Osteoblast (primary cell): ENCODE results near the gene GRID1. TPM values are rescaled to one million over a fixed set of nuclear protein-coding genes. Genes with fewer than 3 reads are reported as not detected.
"Not testable (repeated sequence)": the region's sequence is repeated elsewhere in the genome, so short reads cannot be mapped to it uniquely, and the experiment has no call there.

Experiments
- DNase-seq: peaks from one replicate; pipeline ENCODE4 v3.0.0; 2011; ENCODE audit warnings: low spot score, mixed read lengths; ENCODE audit not compliant: insufficient read length; ENCODE audit errors: missing footprints
- H2AFZ ChIP-seq: 2 replicates; pipeline ENCODE4 v1.6.0; 2011; ENCODE audit warnings: mild to moderate bottlenecking, low read length
- H3K27ac ChIP-seq: 2 replicates; pipeline ENCODE4 v1.5.1; 2011; ENCODE audit warnings: mild to moderate bottlenecking, low read depth, low read length, moderate library complexity
- H3K27me3 ChIP-seq: 2 replicates; pipeline ENCODE4 v1.6.0; 2012; ENCODE audit warnings: mild to moderate bottlenecking, control low read depth, inconsistent platforms, low read length, moderate library complexity; ENCODE audit not compliant: insufficient read depth
- H3K36me3 ChIP-seq: 2 replicates; pipeline ENCODE4 v1.5.1; 2011; ENCODE audit warnings: mild to moderate bottlenecking, low read length, control low read depth, moderate library complexity; ENCODE audit not compliant: insufficient read depth
- H3K4me1 ChIP-seq: 2 replicates; pipeline ENCODE4 v1.5.1; 2011; ENCODE audit warnings: mild to moderate bottlenecking, low read length, control low read depth, moderate library complexity; ENCODE audit not compliant: insufficient read depth
- H3K4me2 ChIP-seq: 2 replicates; pipeline ENCODE4 v1.6.0; 2011; ENCODE audit warnings: mild to moderate bottlenecking, low read length; ENCODE audit not compliant: insufficient read depth
- H3K4me3 ChIP-seq: fragments of 200-600 bp; sonication (generic); 3 replicates; pipeline ENCODE4 v1.5.1; 2012; ENCODE audit warnings: mild to moderate bottlenecking, low read length, inconsistent platforms; ENCODE audit not compliant: insufficient read depth
- H3K79me2 ChIP-seq: 2 replicates; pipeline ENCODE4 v1.6.0; 2012; ENCODE audit warnings: mild to moderate bottlenecking, low read length, control low read depth, inconsistent platforms; ENCODE audit not compliant: insufficient read depth
- H3K9me3 ChIP-seq: 2 replicates; pipeline ENCODE4 v1.5.1; 2011; ENCODE audit warnings: low read depth, low read length, control low read depth
- H4K20me1 ChIP-seq: 2 replicates; pipeline ENCODE4 v1.6.0; 2012; ENCODE audit warnings: mild to moderate bottlenecking, low read length, control low read depth; ENCODE audit not compliant: insufficient read depth
- total RNA-seq: library from RNA; depleted of rRNA; stranded (reverse); fragments of >200 nt; gene quantifications from 2 replicates; pipeline ENCODE4 v1.2.3, GENCODE V29; 2012
- TF ChIP-seq, protein P1 (sequence below): IDR thresholded peaks from 2 replicates; pipeline ENCODE4 v1.5.1; 2011; ENCODE audit warnings: mild to moderate bottlenecking, low read depth, low read length, moderate library complexity; ENCODE audit errors: extremely low read depth

GRID1 gene
- total RNA-seq, 1 donor: not detected

DNA sequence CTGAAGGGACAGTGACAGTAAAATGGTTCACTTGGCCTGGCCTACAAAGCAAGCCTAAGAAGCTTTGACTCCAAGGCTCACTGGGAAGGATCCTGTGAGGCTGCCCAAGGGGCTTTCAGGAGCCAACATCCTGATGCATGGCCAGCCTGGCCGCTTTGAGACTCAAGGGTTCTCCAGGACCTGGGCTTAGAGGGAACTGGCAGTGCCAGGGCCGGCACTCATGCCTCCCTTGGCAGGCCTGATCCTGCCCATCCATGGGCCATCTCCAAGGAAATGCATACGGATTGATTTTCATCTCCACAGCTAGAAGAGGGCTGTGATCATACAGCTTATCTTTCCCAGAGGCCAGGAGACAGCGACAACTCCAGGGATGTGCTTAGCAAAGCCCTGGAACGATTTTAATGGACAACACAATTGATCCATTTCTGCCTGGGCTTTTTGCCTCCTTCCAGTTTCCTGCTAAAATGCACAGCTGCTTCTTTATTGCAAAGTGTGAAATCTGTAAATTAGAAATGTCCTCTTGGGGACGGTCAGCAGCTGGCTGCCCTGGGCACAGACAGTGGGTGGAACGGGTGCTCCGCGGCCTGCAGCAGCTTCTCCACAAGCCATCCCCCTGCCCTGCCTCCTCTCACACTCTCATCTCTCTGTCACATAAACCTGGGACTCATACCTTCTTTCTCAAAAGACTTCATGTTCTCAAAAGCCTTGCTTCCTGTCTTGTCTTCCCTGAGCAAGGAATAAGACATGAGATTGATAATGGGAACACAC, 288.5 kb downstream of the GRID1 start:
- no peak overlapping the region for H3K4me3 ChIP-seq
- no peak overlapping the region for H3K27ac ChIP-seq
- TF ChIP-seq, protein P1, sequence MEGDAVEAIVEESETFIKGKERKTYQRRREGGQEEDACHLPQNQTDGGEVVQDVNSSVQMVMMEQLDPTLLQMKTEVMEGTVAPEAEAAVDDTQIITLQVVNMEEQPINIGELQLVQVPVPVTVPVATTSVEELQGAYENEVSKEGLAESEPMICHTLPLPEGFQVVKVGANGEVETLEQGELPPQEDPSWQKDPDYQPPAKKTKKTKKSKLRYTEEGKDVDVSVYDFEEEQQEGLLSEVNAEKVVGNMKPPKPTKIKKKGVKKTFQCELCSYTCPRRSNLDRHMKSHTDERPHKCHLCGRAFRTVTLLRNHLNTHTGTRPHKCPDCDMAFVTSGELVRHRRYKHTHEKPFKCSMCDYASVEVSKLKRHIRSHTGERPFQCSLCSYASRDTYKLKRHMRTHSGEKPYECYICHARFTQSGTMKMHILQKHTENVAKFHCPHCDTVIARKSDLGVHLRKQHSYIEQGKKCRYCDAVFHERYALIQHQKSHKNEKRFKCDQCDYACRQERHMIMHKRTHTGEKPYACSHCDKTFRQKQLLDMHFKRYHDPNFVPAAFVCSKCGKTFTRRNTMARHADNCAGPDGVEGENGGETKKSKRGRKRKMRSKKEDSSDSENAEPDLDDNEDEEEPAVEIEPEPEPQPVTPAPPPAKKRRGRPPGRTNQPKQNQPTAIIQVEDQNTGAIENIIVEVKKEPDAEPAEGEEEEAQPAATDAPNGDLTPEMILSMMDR: no peak
- H3K79me2 ChIP-seq: no peaks in the 10 kb centered on the region
- no peaks in the 10 kb centered on the region for H3K4me1 ChIP-seq
- peak; percentile 36 for DNase-seq
- no peak overlapping the region for H2AFZ ChIP-seq
- H3K4me2 ChIP-seq: no peak overlapping the region
- H3K27me3 ChIP-seq: no peaks in the 10 kb centered on the region
- no peaks in the 10 kb centered on the region for H3K36me3 ChIP-seq
- no peaks in the 10 kb centered on the region for H3K9me3 ChIP-seq
- no peaks in the 10 kb centered on the region for H4K20me1 ChIP-seq

DNA sequence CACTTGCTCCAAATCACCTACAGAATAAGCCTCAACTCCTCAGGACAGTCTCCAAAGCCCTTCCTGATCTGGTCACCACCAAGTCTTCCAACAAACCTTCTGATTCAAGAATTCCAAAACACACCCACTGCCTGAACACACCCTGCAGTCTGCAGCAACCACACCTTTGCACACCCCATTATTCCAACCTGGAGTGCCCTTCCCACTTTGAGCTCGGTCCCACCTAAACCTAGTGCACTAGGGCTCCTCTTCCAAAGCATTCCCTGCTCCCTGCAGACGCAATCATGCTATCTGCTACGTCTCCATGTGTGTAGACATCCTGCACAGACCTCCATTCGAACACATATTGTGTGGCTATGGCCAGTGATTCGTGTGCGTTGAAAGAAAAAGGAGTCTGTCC, 289.3 kb downstream of the GRID1 start:
- H3K9me3 ChIP-seq: no peaks in the 10 kb centered on the region
- H3K4me1 ChIP-seq: no peaks in the 10 kb centered on the region
- DNase-seq: peak; percentile 10
- H2AFZ ChIP-seq: no peak overlapping the region
- no peak overlapping the region for H3K4me3 ChIP-seq
- H3K4me2 ChIP-seq: no peak overlapping the region
- no peaks in the 10 kb centered on the region for H4K20me1 ChIP-seq
- no peaks in the 10 kb centered on the region for H3K79me2 ChIP-seq
- H3K27ac ChIP-seq: no peak overlapping the region
- TF ChIP-seq, protein P1: no peak
- no peaks in the 10 kb centered on the region for H3K36me3 ChIP-seq
- no peaks in the 10 kb centered on the region for H3K27me3 ChIP-seq

DNA sequence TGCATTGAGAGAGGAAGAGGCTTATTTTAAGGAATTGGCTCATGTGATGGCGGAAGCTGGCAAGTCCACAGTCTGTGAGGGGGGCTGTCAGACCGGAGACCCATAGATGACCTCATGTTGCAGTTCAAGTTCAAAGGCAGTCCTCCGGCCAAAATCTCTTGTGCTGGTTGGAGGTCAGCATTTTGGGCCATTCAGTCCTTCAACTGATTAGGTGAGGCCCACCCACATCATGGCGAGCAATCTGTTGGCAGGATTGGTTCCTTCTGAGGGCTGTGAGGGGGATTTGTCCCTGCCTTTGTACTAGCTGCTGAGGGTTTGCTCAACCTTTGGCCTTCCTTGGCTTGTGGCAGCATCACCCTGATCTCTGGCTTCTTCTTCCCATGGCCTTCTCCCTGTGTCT, 290.1 kb downstream of the GRID1 start:
- not testable (repeated sequence) for H3K4me1 ChIP-seq, H3K27me3 ChIP-seq, H2AFZ ChIP-seq, H3K36me3 ChIP-seq, H3K27ac ChIP-seq, H3K4me3 ChIP-seq, H3K79me2 ChIP-seq, DNase-seq, H4K20me1 ChIP-seq, H3K4me2 ChIP-seq, H3K9me3 ChIP-seq

DNA sequence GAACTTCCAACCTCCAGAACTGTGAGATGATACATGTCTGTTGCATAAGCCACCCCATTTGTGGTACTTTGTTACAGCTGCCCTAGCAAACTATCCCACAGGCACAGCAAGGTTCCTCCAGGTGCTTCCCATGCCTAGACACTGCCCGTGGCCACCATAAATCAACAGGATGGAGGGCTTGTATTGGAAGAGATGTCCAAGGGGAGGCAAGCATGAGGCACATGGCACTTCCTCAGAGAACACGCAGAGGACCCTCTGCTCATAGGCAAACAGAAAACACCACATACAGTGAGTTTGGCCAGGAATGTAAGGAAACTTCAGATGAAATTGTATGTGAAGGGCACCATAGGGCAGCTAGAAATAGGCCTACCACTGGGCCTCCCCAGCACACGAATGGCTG, 291.1 kb downstream of the GRID1 start:
- Histone ChIP-seq H3K27me3 (no peaks in the 10 kb centered on the region), H3K9me3 (no peaks in the 10 kb centered on the region), H4K20me1 (no peaks in the 10 kb centered on the region), H3K4me3 (no peak overlapping the region), H3K36me3 (no peaks in the 10 kb centered on the region), H3K4me1 (no peaks in the 10 kb centered on the region), H3K4me2 (no peak overlapping the region), H3K79me2 (no peaks in the 10 kb centered on the region), H3K27ac (no peak overlapping the region), H2AFZ (no peak overlapping the region)
- TF ChIP-seq, protein P1: no peak
- DNase-seq: peak; percentile 69
